HepG2 (cell line): ENCODE measurements around the gene GNL2. TPM values are rescaled to one million over a fixed set of nuclear protein-coding genes. Genes with fewer than 3 reads are reported as not detected.

Experiments
- ATAC-seq: fragments of 200-7000 bp; cut with Tn5 transposase; 3 replicates; pipeline ENCODE4 v1.9.1; 2020; ENCODE audit warnings: mild to moderate bottlenecking, moderate library complexity
- BruUV-seq: library from RNA; stranded (reverse); fragments of 400-500 nt; replicated peaks from 2 replicates; lab custom pipeline; 2021; lab: Mats Ljungman, UMichigan
- CTCF ChIA-PET: fragments of 300-600 bp; formaldehyde crosslinking; extraction: SDS; loops from one replicate; lab custom pipeline; 2021; ENCODE audit warnings: low total read pairs, inconsistent platforms, low intra/inter-chr PET ratio; lab: Yijun Ruan, JAX
- POLR2A ChIA-PET: fragments of 350-600 bp; sonication (Branson Sonifier 250); formaldehyde crosslinking; loops from one replicate; lab custom pipeline; 2020; ENCODE audit warnings: antibody characterized with exemption, inconsistent platforms; lab: Yijun Ruan, JAX
- DNase-seq: peaks from one replicate; pipeline ENCODE4 v3.0.0-alpha.2; 2015; ENCODE audit warnings: low spot score
- FAIRE-seq: peaks from 3 replicates; lab custom pipeline; 2011; peaks lifted over from hg19 to GRCh38; lab: Jason Lieb, UNC
- H2AFZ ChIP-seq: one replicate; pipeline ENCODE4 v1.6.1; 2011; ENCODE audit warnings: low read length, inconsistent platforms
- H3K27ac ChIP-seq: fragments of 300-600 bp; 3 replicates; pipeline ENCODE4 v1.8.0; 2011; ENCODE audit warnings: mixed run types, mild to moderate bottlenecking, mixed read lengths, low read length, inconsistent platforms; ENCODE audit not compliant: insufficient read depth; ENCODE audit errors: extremely low read length
- H3K27me3 ChIP-seq, 2 experiments: fragments of 200-600 bp in 1 of 2; 2 replicates in 1 of 2; 3 replicates in 1 of 2; pipeline versions ENCODE4 v1.6.0 to v1.8.0; 2011; ENCODE audit warnings: low read length in 2 of 2, mild to moderate bottlenecking in 2 of 2, moderate library complexity in 2 of 2, inconsistent platforms in 1 of 2; ENCODE audit not compliant: insufficient read depth in 2 of 2, control insufficient read depth in 1 of 2
- H3K36me3 ChIP-seq, 2 experiments: fragments of 200-600 bp in 1 of 2; replicated peaks in 1 of 2; 2 replicates in 1 of 2; 3 replicates in 1 of 2; pipeline versions ENCODE4 v1.5.1 to v1.8.0; 2011; ENCODE audit warnings: low read length in 2 of 2, inconsistent platforms in 1 of 2; ENCODE audit not compliant: insufficient read depth in 2 of 2, control insufficient read depth in 1 of 2
- H3K4me1 ChIP-seq: 2 replicates; pipeline ENCODE4 v1.5.1; 2012; ENCODE audit warnings: low read length, inconsistent platforms; ENCODE audit not compliant: insufficient read depth
- H3K4me2 ChIP-seq: 2 replicates; pipeline ENCODE4 v1.6.0; 2011; ENCODE audit warnings: low read depth, low read length, inconsistent platforms
- H3K4me3 ChIP-seq, 3 experiments: fragments of 200-600 bp in 1 of 3; sonication (generic), shearing (Covaris generic) in 1 of 3; replicated peaks in 1 of 3; 2 replicates each; pipeline ENCODE4 v1.5.1; 2011 to 2016; ENCODE audit warnings: low read length in 3 of 3, inconsistent platforms in 2 of 3, low read depth in 2 of 3, mild to moderate bottlenecking in 2 of 3, control low read depth in 1 of 3, mixed read lengths in 1 of 3; ENCODE audit not compliant: insufficient read depth in 1 of 3
- H3K79me2 ChIP-seq: one replicate; pipeline ENCODE4 v1.6.1; 2011; ENCODE audit warnings: low read length, inconsistent platforms; ENCODE audit not compliant: insufficient read depth
- H3K9ac ChIP-seq: 2 replicates; pipeline ENCODE4 v1.6.0; 2011; ENCODE audit warnings: mild to moderate bottlenecking, low read depth, low read length, inconsistent platforms; ENCODE audit not compliant: insufficient read depth
- H3K9me3 ChIP-seq: 2 replicates; pipeline ENCODE4 v1.5.1; 2012; ENCODE audit warnings: mild to moderate bottlenecking, low read length
- H4K20me1 ChIP-seq: 2 replicates; pipeline ENCODE4 v1.6.0; 2011; ENCODE audit warnings: inconsistent platforms, mild to moderate bottlenecking, low read length, moderate library complexity; ENCODE audit not compliant: insufficient read depth
- BORCS8-MEF2B ChIP-seq: sonication (generic); formaldehyde crosslinking; IDR thresholded peaks from 2 replicates; pipeline ENCODE4 v1.8.0; 2022; ENCODE audit warnings: mild to moderate bottlenecking, missing genetic modification reagents
- JUNB ChIP-seq: sonication (generic); formaldehyde crosslinking; IDR thresholded peaks from 2 replicates; pipeline ENCODE4 v1.8.0; 2022; ENCODE audit warnings: missing genetic modification reagents, mild to moderate bottlenecking, borderline replicate concordance
- KLF11 ChIP-seq: IDR thresholded peaks from 2 replicates; pipeline ENCODE4 v1.6.1; 2016; ENCODE audit warnings: missing compliant biosample characterization
- NFYB ChIP-seq: sonication (generic); formaldehyde crosslinking; IDR thresholded peaks from 2 replicates; pipeline ENCODE4 v1.4.0; 2020; ENCODE audit warnings: missing genetic modification reagents
- RBM39 ChIP-seq: fragments of 200-400 bp; formaldehyde crosslinking; IDR thresholded peaks from one replicate; pipeline ENCODE4 v1.6.1; 2018; ENCODE audit warnings: antibody characterized with exemption, mild to moderate bottlenecking, low read depth, low read length; ENCODE audit not compliant: poor library complexity, severe bottlenecking
- SPEN ChIP-seq: sonication (generic); formaldehyde crosslinking; IDR thresholded peaks from 2 replicates; pipeline ENCODE4 v1.5.1; 2020; ENCODE audit warnings: low read depth, mild to moderate bottlenecking, missing genetic modification reagents
- TFE3 ChIP-seq: IDR thresholded peaks from 2 replicates; pipeline ENCODE4 v1.6.1; 2016
- ZNF674 ChIP-seq: sonication (generic); formaldehyde crosslinking; IDR thresholded peaks from 2 replicates; pipeline ENCODE4 v1.5.0; 2020; ENCODE audit warnings: low read depth, mild to moderate bottlenecking, missing genetic modification reagents
- in situ Hi-C: cut with HindIII; loops from 2 replicates; pipeline ENCODE4 v1.10.0; 2017; ENCODE audit warnings: low pct_unique_long_range_greater_than_20kb; ENCODE audit not compliant: extremely low pct_ligation_motif_present
- intact Hi-C: fragments of 100-400 bp; cut with micrococcal nuclease; formaldehyde crosslinking; loops from one replicate; pipeline ENCODE4 v1.10.0; 2022; ENCODE audit not compliant: unreplicated experiment
- polyA plus RNA-seq, 8 experiments: library from polyadenylated mRNA; depleted of rRNA in 3 of 8; stranded (reverse) in 7 of 8; unstranded in 1 of 8; fragments of >200 nt; fragmentation: Illumina TruSeq in 4 of 8; extraction: Trizol in 4 of 8; gene quantifications; 2 replicates each; pipeline versions ENCODE4 v1.2.1 to v1.2.3, GENCODE V29; 2011 to 2016; ENCODE audit warnings: low read depth in 4 of 8, missing spikeins in 1 of 8, mixed read lengths in 1 of 8; ENCODE audit not compliant: insufficient read depth in 1 of 8
- total RNA-seq, 5 experiments: library from RNA; depleted of rRNA; stranded (reverse); fragments of >200 nt; fragmentation: Illumina TruSeq; extraction: Trizol; gene quantifications; 2 replicates each; pipeline ENCODE4 v1.2.3, GENCODE V29; 2016; ENCODE audit warnings: low read depth in 1 of 5
- TF ChIP-seq, protein P1 (sequence below), 2 experiments: sonication (generic) in 1 of 2; formaldehyde crosslinking in 1 of 2; IDR thresholded peaks; 2 replicates each; pipeline versions ENCODE4 v1.6.1 to v1.9.0; 2014 to 2022; ENCODE audit warnings: antibody characterized with exemption in 1 of 2, borderline replicate concordance in 1 of 2, inconsistent platforms in 1 of 2, low read depth in 1 of 2, missing genetic modification reagents in 1 of 2

Gene GNL2
- total and polyA plus RNA-seq, 2 of the 13 experiments (the other 11 are each of a cell fraction or from before 2014, with no cell fraction given), result 32.1 to 72.1 TPM

DNA sequence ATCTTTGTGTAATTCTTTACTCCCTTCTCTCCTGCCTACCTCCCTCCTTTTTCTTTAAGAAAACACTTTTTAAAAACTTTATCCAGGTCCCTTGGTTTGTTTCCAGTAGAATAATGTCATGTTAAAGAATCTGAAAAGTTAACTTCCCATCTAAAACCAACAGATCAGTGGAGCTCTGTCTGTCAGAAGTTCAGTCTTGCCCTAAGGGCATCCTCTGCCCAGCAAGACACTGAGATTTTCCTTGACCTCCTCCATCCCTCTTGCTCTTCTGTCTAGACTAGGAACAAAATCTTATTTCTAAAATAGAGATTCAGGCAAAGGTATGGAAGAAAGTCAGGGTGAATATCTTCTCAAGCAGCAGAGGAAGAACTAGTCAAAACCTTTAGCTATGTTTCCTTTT, 5.7 kb upstream of the GNL2 start:
- H3K4me2 ChIP-seq, result no peak overlapping the region
- H2AFZ ChIP-seq, result no peak overlapping the region
- DNase-seq, result no peak
- H3K4me3 ChIP-seq, result no peak overlapping the region
- H3K9me3 ChIP-seq, result no peaks in the 10 kb centered on the region
- no peaks in the 10 kb centered on the region for H3K79me2 ChIP-seq
- H4K20me1 ChIP-seq, result no peaks in the 10 kb centered on the region
- H3K27ac ChIP-seq, result no peak overlapping the region
- in situ Hi-C loops (no loop called here), intact Hi-C loops (no loop called here)
- FAIRE-seq, result no peak
- peaks cover 9% of the 10 kb centered on the region for H3K4me1 ChIP-seq
- H3K27me3 ChIP-seq, result peaks cover 8 to 63% of the 10 kb centered on the region in 2 experiments; a peak in 3 of 5 replicates
- CTCF ChIA-PET, result no interaction called here
- POLR2A ChIA-PET, result no interaction called here
- ATAC-seq, result no peak
- TF ChIP-seq ZNF674 (CRISPR knock-in tag) (no peak), TFE3 (CRISPR knock-in tag) (no peak), SPEN (CRISPR knock-in tag) (no peak), JUNB (CRISPR knock-in tag) (no peak), KLF11 (CRISPR knock-in tag) (no peak), NFYB (CRISPR knock-in tag) (no peak), RBM39 (no peak), BORCS8-MEF2B (CRISPR knock-in tag) (no peak)
- TF ChIP-seq, protein P1, sequence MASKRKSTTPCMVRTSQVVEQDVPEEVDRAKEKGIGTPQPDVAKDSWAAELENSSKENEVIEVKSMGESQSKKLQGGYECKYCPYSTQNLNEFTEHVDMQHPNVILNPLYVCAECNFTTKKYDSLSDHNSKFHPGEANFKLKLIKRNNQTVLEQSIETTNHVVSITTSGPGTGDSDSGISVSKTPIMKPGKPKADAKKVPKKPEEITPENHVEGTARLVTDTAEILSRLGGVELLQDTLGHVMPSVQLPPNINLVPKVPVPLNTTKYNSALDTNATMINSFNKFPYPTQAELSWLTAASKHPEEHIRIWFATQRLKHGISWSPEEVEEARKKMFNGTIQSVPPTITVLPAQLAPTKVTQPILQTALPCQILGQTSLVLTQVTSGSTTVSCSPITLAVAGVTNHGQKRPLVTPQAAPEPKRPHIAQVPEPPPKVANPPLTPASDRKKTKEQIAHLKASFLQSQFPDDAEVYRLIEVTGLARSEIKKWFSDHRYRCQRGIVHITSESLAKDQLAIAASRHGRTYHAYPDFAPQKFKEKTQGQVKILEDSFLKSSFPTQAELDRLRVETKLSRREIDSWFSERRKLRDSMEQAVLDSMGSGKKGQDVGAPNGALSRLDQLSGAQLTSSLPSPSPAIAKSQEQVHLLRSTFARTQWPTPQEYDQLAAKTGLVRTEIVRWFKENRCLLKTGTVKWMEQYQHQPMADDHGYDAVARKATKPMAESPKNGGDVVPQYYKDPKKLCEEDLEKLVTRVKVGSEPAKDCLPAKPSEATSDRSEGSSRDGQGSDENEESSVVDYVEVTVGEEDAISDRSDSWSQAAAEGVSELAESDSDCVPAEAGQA (IDR thresholded peaks at IDR 0.05; ENCODE audit: low read depth), result no peak
- TF ChIP-seq, protein P1 (CRISPR knock-in tag; IDR thresholded peaks at IDR 0.05; ENCODE audit: borderline replicate concordance), result no peak
- TF ChIP-seq, all 625 proteins: peak for 0
- no peaks in the 10 kb centered on the region for H3K36me3 ChIP-seq
- no peak overlapping the region for H3K9ac ChIP-seq
- no TSS peak for BruUV-seq
